Endothelial cell of umbilical vein (primary cell): ENCODE measurements around the gene DAZAP2. TPM values are rescaled to one million over a fixed set of nuclear protein-coding genes. Genes with fewer than 3 reads are reported as not detected.

Experiments used
- BruUV-seq: library from RNA; stranded (reverse); fragments of 400-500 nt; replicated peaks from 2 replicates; lab custom pipeline; 2021; lab: Mats Ljungman, UMichigan
- CTCF ChIA-PET: fragments of 300-600, 350-600 bp; sonication (Branson Sonifier 250); formaldehyde crosslinking; loops from one replicate; lab custom pipeline; 2021; ENCODE audit warnings: antibody characterized with exemption, inconsistent platforms; lab: Charles Lee
- POLR2A ChIA-PET: fragments of 300-600, 350-600 bp; sonication (Branson Sonifier 250); formaldehyde crosslinking; loops from one replicate; lab custom pipeline; 2021; ENCODE audit warnings: antibody characterized with exemption, inconsistent platforms; lab: Charles Lee
- DNase-seq: peaks from one replicate; pipeline ENCODE4 v3.0.0-alpha.2; 2011; ENCODE audit warnings: low read depth, low spot score
- FAIRE-seq: peaks from 2 replicates; lab custom pipeline; 2011; peaks lifted over from hg19 to GRCh38; lab: Jason Lieb, UNC
- H2AFZ ChIP-seq: 2 replicates; pipeline ENCODE4 v1.6.0; 2012; ENCODE audit warnings: low read depth, low read length, control low read depth, inconsistent platforms
- H3K27ac ChIP-seq: 2 replicates; pipeline ENCODE4 v1.5.1; 2011; ENCODE audit warnings: low read depth, mild to moderate bottlenecking, control low read depth, low read length, moderate library complexity; ENCODE audit not compliant: insufficient read depth
- H3K27me3 ChIP-seq, 2 experiments: 2 replicates each; pipeline versions ENCODE4 v1.6.0 to v1.6.1; 2011; ENCODE audit warnings: low read length in 2 of 2, mixed read lengths in 1 of 2; ENCODE audit not compliant: control insufficient read depth in 2 of 2, insufficient read depth in 2 of 2
- H3K36me3 ChIP-seq, 2 experiments: 2 replicates in 1 of 2; 3 replicates in 1 of 2; pipeline ENCODE4 v1.5.1; 2011; ENCODE audit warnings: low read length in 2 of 2, mild to moderate bottlenecking in 1 of 2, moderate library complexity in 1 of 2; ENCODE audit not compliant: control insufficient read depth in 2 of 2, insufficient read depth in 2 of 2; ENCODE audit errors: extremely low read depth in 1 of 2
- H3K4me1 ChIP-seq: 3 replicates; pipeline ENCODE4 v1.5.1; 2011; ENCODE audit warnings: mild to moderate bottlenecking, low read length; ENCODE audit not compliant: control insufficient read depth, insufficient read depth; ENCODE audit errors: extremely low read depth
- H3K4me2 ChIP-seq: 2 replicates; pipeline ENCODE4 v1.6.1; 2011; ENCODE audit warnings: low read length, control low read depth, mixed read lengths; ENCODE audit not compliant: insufficient read depth
- H3K4me3 ChIP-seq, 3 experiments: fragments of 200-600 bp in 1 of 3; sonication (generic), shearing (Covaris generic) in 1 of 3; replicated peaks in 1 of 3; 2 replicates each; pipeline ENCODE4 v1.5.1; 2011 to 2016; ENCODE audit warnings: control low read depth in 3 of 3, low read length in 3 of 3, mild to moderate bottlenecking in 2 of 3, inconsistent platforms in 1 of 3, low read depth in 1 of 3, moderate library complexity in 1 of 3; ENCODE audit not compliant: insufficient read depth in 1 of 3
- H3K79me2 ChIP-seq: 2 replicates; pipeline ENCODE4 v1.6.0; 2012; ENCODE audit warnings: low read length, inconsistent platforms; ENCODE audit not compliant: control insufficient read depth, insufficient read depth
- H3K9ac ChIP-seq: replicated peaks from 2 replicates; pipeline ENCODE3; 2011; ENCODE audit warnings: low read length, control low read depth; ENCODE audit not compliant: insufficient read depth; ENCODE audit errors: extremely low read depth
- H3K9me1 ChIP-seq: replicated peaks from 3 replicates; pipeline ENCODE4 v1.6.0; 2011; ENCODE audit warnings: mild to moderate bottlenecking, low read length; ENCODE audit not compliant: control insufficient read depth, insufficient read depth; ENCODE audit errors: extremely low read depth
- H3K9me3 ChIP-seq: replicated peaks from 2 replicates; pipeline ENCODE4 v1.5.1; 2012; ENCODE audit warnings: low read length, inconsistent platforms; ENCODE audit not compliant: control insufficient read depth, insufficient read depth
- H4K20me1 ChIP-seq: replicated peaks from 2 replicates; pipeline ENCODE3; 2011; ENCODE audit warnings: mild to moderate bottlenecking, low read length; ENCODE audit not compliant: control insufficient read depth, insufficient read depth; ENCODE audit errors: extremely low read depth
- EZH2 ChIP-seq: IDR thresholded peaks from 2 replicates; pipeline ENCODE4 v1.6.1; 2012; ENCODE audit warnings: borderline replicate concordance, low read depth, mild to moderate bottlenecking, moderate library complexity, low read length, inconsistent platforms; ENCODE audit not compliant: severe bottlenecking
- FOS ChIP-seq: IDR thresholded peaks from 2 replicates; pipeline ENCODE4 v1.6.1; 2011; ENCODE audit warnings: mild to moderate bottlenecking, low read length, moderate library complexity, borderline replicate concordance; ENCODE audit not compliant: insufficient read depth
- GATA2 ChIP-seq: IDR thresholded peaks from 2 replicates; pipeline ENCODE4 v1.7.0; 2011; ENCODE audit warnings: low read depth, mild to moderate bottlenecking, moderate library complexity, mixed read lengths, low read length; ENCODE audit not compliant: insufficient read length, insufficient read depth
- POLR2A ChIP-seq: IDR thresholded peaks from 2 replicates; pipeline ENCODE4 v1.6.1; 2012; ENCODE audit warnings: low read depth, mild to moderate bottlenecking, control low read depth, low read length
- POLR2AphosphoS5 ChIP-seq: IDR thresholded peaks from 2 replicates; pipeline ENCODE4 v1.6.1; 2012; ENCODE audit warnings: low read depth, mild to moderate bottlenecking, control low read depth, low read length, moderate library complexity; ENCODE audit not compliant: insufficient read depth
- dilution Hi-C: fragments of 300-500 bp; cut with MboI; formaldehyde crosslinking; loops from one replicate; pipeline ENCODE4 v1.15.0; 2019; ENCODE audit warnings: low sequenced_read_pairs; ENCODE audit not compliant: extremely low pct_ligation_motif_present
- intact Hi-C: fragments of 100-400 bp; cut with micrococcal nuclease; formaldehyde crosslinking; loops from one replicate; pipeline ENCODE4 v1.10.0; 2022
- polyA plus RNA-seq, 4 experiments: library from polyadenylated mRNA; depleted of rRNA in 3 of 4; stranded (reverse) in 3 of 4; unstranded in 1 of 4; fragments of >200 nt; gene quantifications; 2 replicates each; pipeline versions ENCODE4 v1.2.1 to v1.2.3, GENCODE V29; 2011 to 2012; ENCODE audit warnings: missing spikeins in 1 of 4
- total RNA-seq: library from RNA; stranded (reverse); gene quantifications from 2 replicates; pipeline ENCODE4 v1.2.3, GENCODE V29; 2021
- TF ChIP-seq, protein P1 (sequence below), 2 donors: IDR thresholded peaks; 1 replicate in 1 of 2; 2 replicates in 1 of 2; pipeline ENCODE4 v1.5.1; 2011; ENCODE audit warnings: low read length in 2 of 2, mild to moderate bottlenecking in 2 of 2, moderate library complexity in 2 of 2, control low read depth in 1 of 2, inconsistent platforms in 1 of 2, low read depth in 1 of 2; ENCODE audit not compliant: insufficient read depth in 1 of 2; ENCODE audit errors: extremely low read depth in 1 of 2

Gene DAZAP2
- total and polyA plus RNA-seq, 2 donors (not counting 3 experiments of a cell fraction or from before 2014, with no cell fraction given): 177 to 497 TPM

DNA sequence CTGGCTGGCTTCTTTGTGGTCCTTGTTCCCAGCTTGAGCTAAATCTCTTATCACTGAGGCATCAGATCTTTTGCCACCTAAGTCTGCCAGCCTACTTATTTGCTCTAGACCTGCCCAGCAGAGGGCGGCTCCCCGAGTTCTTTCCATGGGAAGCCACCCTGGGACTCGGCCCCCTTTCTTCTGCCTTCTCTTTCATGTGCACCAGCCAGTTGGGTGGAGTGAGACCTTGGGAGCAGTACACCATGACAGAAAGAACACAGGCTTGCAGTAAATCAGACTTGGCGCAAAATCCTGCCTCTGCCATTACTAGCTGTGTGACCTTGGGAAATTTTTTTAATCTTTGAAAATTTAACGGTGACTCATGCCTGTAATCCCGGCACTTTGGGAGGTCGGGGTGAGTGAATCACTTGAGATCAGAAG is 24.1 kb downstream of the DAZAP2 start:
- ChIA-PET CTCF (interaction anchor here (0.7 to 4.8 kb wide), 6 partner anchors 10 to 88 kb away, joined by 3 to 24 read pairs (median 8); partner anchors contain the start of gene POU6F1), POLR2A (interaction anchor here (1.1 kb wide), 1 partner anchor 24 kb away, joined by 3 read pairs; the partner anchor contains the start of gene DAZAP2)
- Histone ChIP-seq H3K79me2 (peaks cover 30% of the 10 kb centered on the region), H4K20me1 (no peaks in the 10 kb centered on the region), H3K9me3 (no peaks in the 10 kb centered on the region), H3K4me2 (no peak overlapping the region), H2AFZ (no peak overlapping the region), H3K27ac (no peak overlapping the region), H3K9me1 (no peaks in the 10 kb centered on the region), H3K9ac (no peak overlapping the region), H3K36me3 (no peaks in the 10 kb centered on the region), H3K27me3 (no peaks in the 10 kb centered on the region), H3K4me3 (no peak overlapping the region), H3K4me1 (peaks cover 2% of the 10 kb centered on the region)
- DNase-seq: peak; percentile 63
- TF ChIP-seq, protein P1, sequence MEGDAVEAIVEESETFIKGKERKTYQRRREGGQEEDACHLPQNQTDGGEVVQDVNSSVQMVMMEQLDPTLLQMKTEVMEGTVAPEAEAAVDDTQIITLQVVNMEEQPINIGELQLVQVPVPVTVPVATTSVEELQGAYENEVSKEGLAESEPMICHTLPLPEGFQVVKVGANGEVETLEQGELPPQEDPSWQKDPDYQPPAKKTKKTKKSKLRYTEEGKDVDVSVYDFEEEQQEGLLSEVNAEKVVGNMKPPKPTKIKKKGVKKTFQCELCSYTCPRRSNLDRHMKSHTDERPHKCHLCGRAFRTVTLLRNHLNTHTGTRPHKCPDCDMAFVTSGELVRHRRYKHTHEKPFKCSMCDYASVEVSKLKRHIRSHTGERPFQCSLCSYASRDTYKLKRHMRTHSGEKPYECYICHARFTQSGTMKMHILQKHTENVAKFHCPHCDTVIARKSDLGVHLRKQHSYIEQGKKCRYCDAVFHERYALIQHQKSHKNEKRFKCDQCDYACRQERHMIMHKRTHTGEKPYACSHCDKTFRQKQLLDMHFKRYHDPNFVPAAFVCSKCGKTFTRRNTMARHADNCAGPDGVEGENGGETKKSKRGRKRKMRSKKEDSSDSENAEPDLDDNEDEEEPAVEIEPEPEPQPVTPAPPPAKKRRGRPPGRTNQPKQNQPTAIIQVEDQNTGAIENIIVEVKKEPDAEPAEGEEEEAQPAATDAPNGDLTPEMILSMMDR (IDR thresholded peaks at IDR 0.05; ENCODE audit: extremely low read depth in 1 of 2, insufficient read depth in 1 of 2, low read depth in 1 of 2, low read length in 2 of 2): peak; percentile 38 to 61
- TF ChIP-seq GATA2: peak; percentile 24
- no peak for TF ChIP-seq EZH2
- TF ChIP-seq FOS: peak; percentile 39
- no peak for TF ChIP-seq POLR2A
- no peak for TF ChIP-seq POLR2AphosphoS5
- dilution Hi-C loops: no loop called here
- no TSS peak for BruUV-seq
- peak; percentile 81 for FAIRE-seq
- intact Hi-C loops: loop anchor here (1.0 to 2.0 kb wide), 2 partner anchors 16 to 79 kb away; no protein-coding TSS in a partner anchor
